GM12873 (cell line): ENCODE results near the gene KIDINS220.

Source experiments
- CTCF ChIP-seq: IDR thresholded peaks from 2 replicates; pipeline ENCODE4 v1.5.1; 2012; ENCODE audit warnings: low read depth, mild to moderate bottlenecking, moderate library complexity, low read length, control low read depth; ENCODE audit not compliant: insufficient read depth; ENCODE audit errors: missing control alignments

KIDINS220 gene

GRCh38 chr2:8796878-8797550 lies 40.4 kb downstream of the KIDINS220 start:
- no peak for TF ChIP-seq CTCF

GRCh38 chr2:8796315-8796848 lies 41.0 kb downstream of the KIDINS220 start:
- TF ChIP-seq CTCF, result no peak

- TF ChIP-seq CTCF, result no peak
These were observed 42.2 kb downstream of the KIDINS220 start for GRCh38 chr2:8794923-8795825.

GRCh38 chr2:8790739-8791162 lies 46.7 kb downstream of the KIDINS220 start:
- TF ChIP-seq CTCF, result no peak

- TF ChIP-seq CTCF, result no peak
These were observed 51.0 kb downstream of the KIDINS220 start for GRCh38 chr2:8786463-8786862.

- no peak for TF ChIP-seq CTCF
These were observed 57.4 kb downstream of the KIDINS220 start for GRCh38 chr2:8779795-8780671.
